Naive B cell (primary cell): Measurements from ENCODE around the gene MMP15. TPM values are rescaled to one million over a fixed set of nuclear protein-coding genes. Genes with fewer than 3 reads are reported as not detected.

ENCODE experiments used
- ATAC-seq, 2 donors: fragments of 150-1000 bp; cut with Tn5 transposase; 2 replicates each; pipeline ENCODE4 v1.10.0; 2021; ENCODE audit warnings: low read depth in 2 of 2, mild to moderate bottlenecking in 2 of 2, moderate library complexity in 2 of 2
- DNase-seq: peaks from one replicate; pipeline ENCODE4 v3.0.0; 2022
- H3K27ac Mint-ChIP-seq, 6 donors: one replicate each; pipeline ENCODE4 v1.8.0; 2020 to 2022; ENCODE audit warnings: mild to moderate bottlenecking in 6 of 6, mixed read lengths in 6 of 6, moderate library complexity in 5 of 6, inconsistent platforms in 2 of 6
- H3K27me3 Mint-ChIP-seq, 3 donors: one replicate each; pipeline ENCODE4 v1.8.0; 2021 to 2022; ENCODE audit warnings: mixed read lengths in 3 of 3, mild to moderate bottlenecking in 1 of 3
- H3K36me3 Mint-ChIP-seq, 2 donors: one replicate each; pipeline ENCODE4 v1.8.0; 2020 to 2022; ENCODE audit warnings: mixed read lengths in 2 of 2, inconsistent platforms in 1 of 2, mild to moderate bottlenecking in 1 of 2
- H3K4me1 Mint-ChIP-seq, 3 donors: one replicate each; pipeline ENCODE4 v1.8.0; 2020 to 2022; ENCODE audit warnings: mixed read lengths in 3 of 3, inconsistent platforms in 1 of 3, mild to moderate bottlenecking in 1 of 3, moderate library complexity in 1 of 3
- H3K4me3 Mint-ChIP-seq, 8 donors: one replicate each; pipeline ENCODE4 v1.8.0; 2020 to 2022; ENCODE audit warnings: mild to moderate bottlenecking in 8 of 8, mixed read lengths in 8 of 8, moderate library complexity in 8 of 8, inconsistent platforms in 2 of 8
- H3K9me3 Mint-ChIP-seq, 7 donors: one replicate each; pipeline ENCODE4 v1.8.0; 2020 to 2022; ENCODE audit warnings: mixed read lengths in 7 of 7, mild to moderate bottlenecking in 5 of 7, inconsistent platforms in 2 of 7, moderate library complexity in 1 of 7
- polyA plus RNA-seq, 6 donors: library from polyadenylated mRNA; unstranded; fragments of 300-500 nt; fragmentation: Illumina TruSeq; gene quantifications; one replicate each; pipeline ENCODE4 v1.2.3, GENCODE V29; 2021; ENCODE audit warnings: low read depth in 6 of 6

MMP15 gene
- polyA plus RNA-seq, 6 donors from 2014 or later, result not detected

- Mint-ChIP-seq H3K36me3 (no peaks in the 10 kb centered on the region), H3K4me3 (peak overlapping the region in 7 of 8 donors; percentile 12 to 78 (median 54)), H3K9me3 (no peaks in the 10 kb centered on the region), H3K4me1 (peaks cover 10 to 11% (median 10%) of the 10 kb centered on the region in 3 donors), H3K27me3 (peaks cover 16 to 45% (median 34%) of the 10 kb centered on the region in 3 donors), H3K27ac (peak overlapping the region in 1 of 6 donors; percentile 47)
- DNase-seq, result no peak
- no peak for ATAC-seq
These were observed 2.4 kb downstream of the MMP15 start for GRCh38 chr16:58027916-58028455.

- Mint-ChIP-seq H3K4me3 (peak overlapping the region in 4 of 8 donors; percentile 4 to 54 (median 32)), H3K27ac (no peak overlapping the region)
These were observed 3.1 kb downstream of the MMP15 start for GRCh38 chr16:58028541-58029070.

GRCh38 chr16:58029410-58029809 lies 3.9 kb downstream of the MMP15 start:
- Mint-ChIP-seq H3K27me3 (peaks cover 16 to 35% (median 34%) of the 10 kb centered on the region in 3 donors), H3K27ac (no peak overlapping the region), H3K4me3 (peak overlapping the region in 2 of 8 donors; percentile 4 to 45), H3K9me3 (no peaks in the 10 kb centered on the region), H3K4me1 (peaks cover 9 to 11% (median 10%) of the 10 kb centered on the region in 3 donors), H3K36me3 (no peaks in the 10 kb centered on the region)
- ATAC-seq (no peak), DNase-seq (no peak)

More at GRCh38 chr16:58028541-58029070, 3.1 kb downstream of the MMP15 start:
- DNase-seq, result no peak
- Mint-ChIP-seq H3K36me3 (no peaks in the 10 kb centered on the region), H3K9me3 (no peaks in the 10 kb centered on the region), H3K4me1 (peaks cover 10 to 11% (median 10%) of the 10 kb centered on the region in 3 donors), H3K27me3 (peaks cover 16 to 43% (median 34%) of the 10 kb centered on the region in 3 donors)
- ATAC-seq, result no peak

GRCh38 chr16:58030136-58030840 lies 4.7 kb downstream of the MMP15 start:
- no peaks in the 10 kb centered on the region for H3K9me3 Mint-ChIP-seq
- H3K36me3 Mint-ChIP-seq, result no peaks in the 10 kb centered on the region
- H3K4me1 Mint-ChIP-seq, result peaks cover 1 to 4% (median 2%) of the 10 kb centered on the region in 3 donors
- peaks cover 11 to 27% (median 27%) of the 10 kb centered on the region in 3 donors for H3K27me3 Mint-ChIP-seq
- no peak for DNase-seq
- no peak overlapping the region for H3K27ac Mint-ChIP-seq
- H3K4me3 Mint-ChIP-seq, result peak overlapping the region in 2 of 8 donors; percentile 22 to 23
- ATAC-seq, result no peak

- peaks cover 0 to 4% (median 1%) of the 10 kb centered on the region in 3 donors for H3K4me1 Mint-ChIP-seq
- ATAC-seq, result no peak
- no peaks in the 10 kb centered on the region for H3K9me3 Mint-ChIP-seq
- DNase-seq, result no peak
- peaks cover 11 to 27% (median 26%) of the 10 kb centered on the region in 3 donors for H3K27me3 Mint-ChIP-seq
- no peaks in the 10 kb centered on the region for H3K36me3 Mint-ChIP-seq
- H3K4me3 Mint-ChIP-seq, result no peak overlapping the region
- no peak overlapping the region for H3K27ac Mint-ChIP-seq
These were observed 5.7 kb downstream of the MMP15 start for GRCh38 chr16:58031016-58031800.

GRCh38 chr16:58032710-58033293 lies 7.2 kb downstream of the MMP15 start:
- peaks cover 11 to 24% (median 23%) of the 10 kb centered on the region in 3 donors for H3K27me3 Mint-ChIP-seq
- no peak overlapping the region for H3K4me3 Mint-ChIP-seq
- H3K4me1 Mint-ChIP-seq, result peaks cover 0 to 4% (median 1%) of the 10 kb centered on the region in 3 donors

GRCh38 chr16:58034128-58034685 lies 8.7 kb downstream of the MMP15 start:
- no peaks in the 10 kb centered on the region for H3K4me1 Mint-ChIP-seq
- H3K36me3 Mint-ChIP-seq, result no peaks in the 10 kb centered on the region
- H3K4me3 Mint-ChIP-seq, result no peak overlapping the region
- H3K9me3 Mint-ChIP-seq, result no peaks in the 10 kb centered on the region
- ATAC-seq (no peak), DNase-seq (no peak)
- no peak overlapping the region for H3K27ac Mint-ChIP-seq
- H3K27me3 Mint-ChIP-seq, result peaks cover 7 to 10% (median 9%) of the 10 kb centered on the region in 3 donors

More at GRCh38 chr16:58032710-58033293, 7.2 kb downstream of the MMP15 start:
- no peak for ATAC-seq
- DNase-seq, result no peak
- no peak overlapping the region for H3K27ac Mint-ChIP-seq
- no peaks in the 10 kb centered on the region for H3K36me3 Mint-ChIP-seq
- H3K9me3 Mint-ChIP-seq, result no peaks in the 10 kb centered on the region

- Mint-ChIP-seq H3K36me3 (no peaks in the 10 kb centered on the region), H3K27ac (peak overlapping the region in 1 of 6 donors; percentile 43), H3K4me3 (no peak overlapping the region), H3K4me1 (no peaks in the 10 kb centered on the region), H3K27me3 (peaks cover 3 to 5% (median 3%) of the 10 kb centered on the region in 3 donors), H3K9me3 (no peaks in the 10 kb centered on the region)
- DNase-seq (no peak), ATAC-seq (no peak)
These were observed 9.2 kb downstream of the MMP15 start for GRCh38 chr16:58034774-58035173.

- H3K4me3 Mint-ChIP-seq, result no peak overlapping the region
- ATAC-seq, result no peak
- H3K4me1 Mint-ChIP-seq, result no peaks in the 10 kb centered on the region
- H3K9me3 Mint-ChIP-seq, result no peaks in the 10 kb centered on the region
- no peaks in the 10 kb centered on the region for H3K36me3 Mint-ChIP-seq
- DNase-seq, result no peak
- no peak overlapping the region for H3K27ac Mint-ChIP-seq
- no peaks in the 10 kb centered on the region for H3K27me3 Mint-ChIP-seq
These were observed 10.0 kb downstream of the MMP15 start for GRCh38 chr16:58035356-58036170.

GRCh38 chr16:58036943-58037342 lies 11.4 kb downstream of the MMP15 start:
- Mint-ChIP-seq H3K36me3 (no peaks in the 10 kb centered on the region), H3K27me3 (no peaks in the 10 kb centered on the region), H3K9me3 (no peaks in the 10 kb centered on the region), H3K27ac (peak overlapping the region in 1 of 6 donors; percentile 16), H3K4me3 (no peak overlapping the region), H3K4me1 (no peaks in the 10 kb centered on the region)
- ATAC-seq, result no peak
- DNase-seq, result no peak

- ATAC-seq, result no peak
- H3K9me3 Mint-ChIP-seq, result no peaks in the 10 kb centered on the region
- DNase-seq, result no peak
- H3K4me3 Mint-ChIP-seq, result no peak overlapping the region
- H3K27me3 Mint-ChIP-seq, result no peaks in the 10 kb centered on the region
- no peaks in the 10 kb centered on the region for H3K36me3 Mint-ChIP-seq
- no peaks in the 10 kb centered on the region for H3K4me1 Mint-ChIP-seq
- H3K27ac Mint-ChIP-seq, result peak overlapping the region in 1 of 6 donors; percentile 33
These were observed 12.0 kb downstream of the MMP15 start for GRCh38 chr16:58037365-58038057.

- H3K4me3 Mint-ChIP-seq, result no peak overlapping the region
- no peaks in the 10 kb centered on the region for H3K36me3 Mint-ChIP-seq
- no peaks in the 10 kb centered on the region for H3K27me3 Mint-ChIP-seq
- no peak for ATAC-seq
- no peak overlapping the region for H3K27ac Mint-ChIP-seq
- no peaks in the 10 kb centered on the region for H3K9me3 Mint-ChIP-seq
- H3K4me1 Mint-ChIP-seq, result no peaks in the 10 kb centered on the region
- no peak for DNase-seq
These were observed 12.7 kb downstream of the MMP15 start for GRCh38 chr16:58038219-58038641.
